MG63 (cell line): Measurements from ENCODE around the gene GNB1L. TPM values are rescaled to one million over a fixed set of nuclear protein-coding genes. Genes with fewer than 3 reads are reported as not detected.

Source experiments
- DNase-seq: peaks from one replicate; pipeline ENCODE4 v3.0.0-alpha.2; 2020
- H3K27me3 ChIP-seq: fragments of 250-450 bp; sonication (Bioruptor Pico); 2 replicates; pipeline ENCODE4 v1.5.1; 2020; ENCODE audit warnings: mild to moderate bottlenecking, moderate library complexity
- H3K36me3 ChIP-seq: fragments of 250-450 bp; sonication (Bioruptor Pico); 2 replicates; pipeline ENCODE4 v1.5.1; 2020; ENCODE audit warnings: mild to moderate bottlenecking, moderate library complexity
- H3K4me3 ChIP-seq: fragments of 250-450 bp; sonication (Bioruptor Pico); 2 replicates; pipeline ENCODE4 v1.5.1; 2020; ENCODE audit warnings: mild to moderate bottlenecking, moderate library complexity
- H3K9me3 ChIP-seq: fragments of 250-450 bp; sonication (Bioruptor Pico); 2 replicates; pipeline ENCODE4 v1.5.1; 2020; ENCODE audit warnings: mild to moderate bottlenecking, moderate library complexity
- total RNA-seq: library from RNA; depleted of rRNA; stranded (reverse); fragments of >200 nt; shearing (Covaris generic); gene quantifications from 2 replicates; pipeline ENCODE4 v1.2.3, GENCODE V29; 2014; ENCODE audit warnings: low replicate concordance

The GNB1L gene
- total RNA-seq, 1 experiment from 2014 or later = 25.2 TPM

GRCh38 chr22:19743081-19743480 is 111.6 kb downstream of the GNB1L start:
- Histone ChIP-seq H3K36me3 (no peaks in the 10 kb centered on the region), H3K4me3 (no peak overlapping the region)
- no peak for DNase-seq

GRCh38 chr22:19742160-19743066 is 112.3 kb downstream of the GNB1L start:
- no peaks in the 10 kb centered on the region for H3K36me3 ChIP-seq
- H3K4me3 ChIP-seq = no peak overlapping the region
- no peaks in the 10 kb centered on the region for H3K27me3 ChIP-seq
- no peaks in the 10 kb centered on the region for H3K9me3 ChIP-seq
- DNase-seq = no peak

More at GRCh38 chr22:19743081-19743480, 111.6 kb downstream of the GNB1L start:
- Histone ChIP-seq H3K27me3 (no peaks in the 10 kb centered on the region), H3K9me3 (no peaks in the 10 kb centered on the region)

GRCh38 chr22:19741053-19741452 is 113.6 kb downstream of the GNB1L start:
- Histone ChIP-seq H3K27me3 (no peaks in the 10 kb centered on the region), H3K36me3 (no peaks in the 10 kb centered on the region), H3K4me3 (no peak overlapping the region), H3K9me3 (no peaks in the 10 kb centered on the region)
- DNase-seq = no peak

GRCh38 chr22:19740586-19740985 is 114.1 kb downstream of the GNB1L start:
- Histone ChIP-seq H3K4me3 (no peak overlapping the region), H3K27me3 (no peaks in the 10 kb centered on the region), H3K36me3 (no peaks in the 10 kb centered on the region), H3K9me3 (no peaks in the 10 kb centered on the region)
- DNase-seq = no peak

GRCh38 chr22:19739911-19740449 is 114.7 kb downstream of the GNB1L start:
- no peak for DNase-seq
- Histone ChIP-seq H3K9me3 (no peaks in the 10 kb centered on the region), H3K4me3 (no peak overlapping the region), H3K27me3 (no peaks in the 10 kb centered on the region), H3K36me3 (no peaks in the 10 kb centered on the region)

GRCh38 chr22:19739448-19739895 is 115.2 kb downstream of the GNB1L start:
- DNase-seq = no peak
- no peaks in the 10 kb centered on the region for H3K9me3 ChIP-seq
- no peaks in the 10 kb centered on the region for H3K27me3 ChIP-seq
- no peaks in the 10 kb centered on the region for H3K36me3 ChIP-seq
- no peak overlapping the region for H3K4me3 ChIP-seq

GRCh38 chr22:19738664-19739447 is 115.8 kb downstream of the GNB1L start:
- no peaks in the 10 kb centered on the region for H3K27me3 ChIP-seq
- no peaks in the 10 kb centered on the region for H3K9me3 ChIP-seq
- no peak for DNase-seq
- H3K36me3 ChIP-seq = no peaks in the 10 kb centered on the region
- no peak overlapping the region for H3K4me3 ChIP-seq

- H3K36me3 ChIP-seq = no peaks in the 10 kb centered on the region
- no peaks in the 10 kb centered on the region for H3K9me3 ChIP-seq
- no peak overlapping the region for H3K4me3 ChIP-seq
- DNase-seq = no peak
- H3K27me3 ChIP-seq = no peaks in the 10 kb centered on the region
These were observed 116.6 kb downstream of the GNB1L start for GRCh38 chr22:19737846-19738663.

GRCh38 chr22:19735665-19736510 is 118.8 kb downstream of the GNB1L start:
- no peaks in the 10 kb centered on the region for H3K36me3 ChIP-seq
- H3K9me3 ChIP-seq = no peaks in the 10 kb centered on the region
- no peak for DNase-seq
- no peaks in the 10 kb centered on the region for H3K27me3 ChIP-seq
- no peak overlapping the region for H3K4me3 ChIP-seq

- no peak for DNase-seq
- Histone ChIP-seq H3K9me3 (no peaks in the 10 kb centered on the region), H3K36me3 (no peaks in the 10 kb centered on the region), H3K4me3 (no peak overlapping the region), H3K27me3 (no peaks in the 10 kb centered on the region)
These were observed 119.8 kb downstream of the GNB1L start for GRCh38 chr22:19734837-19735382.

- H3K27me3 ChIP-seq = no peaks in the 10 kb centered on the region
- no peaks in the 10 kb centered on the region for H3K9me3 ChIP-seq
- no peak for DNase-seq
- H3K4me3 ChIP-seq = no peak overlapping the region
- H3K36me3 ChIP-seq = no peaks in the 10 kb centered on the region
These were observed 120.5 kb downstream of the GNB1L start for GRCh38 chr22:19734163-19734562.

- H3K27me3 ChIP-seq = no peaks in the 10 kb centered on the region
- DNase-seq = no peak
These were observed 120.9 kb downstream of the GNB1L start for GRCh38 chr22:19733755-19734154.

More at GRCh38 chr22:19733755-19734154, 120.9 kb downstream of the GNB1L start:
- H3K36me3 ChIP-seq = no peaks in the 10 kb centered on the region
- H3K9me3 ChIP-seq = no peaks in the 10 kb centered on the region
- H3K4me3 ChIP-seq = no peak overlapping the region
